K562 (cell line): ENCODE data around the gene COMTD1. TPM values are rescaled to one million over a fixed set of nuclear protein-coding genes. Genes with fewer than 3 reads are reported as not detected.

Experiments
- CXXC5 ChIP-seq: fragments of 250-450 bp; sonication (Bioruptor Pico); IDR thresholded peaks from 2 replicates; pipeline ENCODE4 v1.8.0; 2022; ENCODE audit warnings: inconsistent platforms, mild to moderate bottlenecking, moderate library complexity
- HDAC3 ChIP-seq: fragments of 450-650 bp; IDR thresholded peaks from 2 replicates; pipeline ENCODE4 v1.6.1; 2018; ENCODE audit warnings: borderline replicate concordance, mild to moderate bottlenecking, moderate library complexity; ENCODE audit not compliant: partially characterized antibody
- ZBTB1 ChIP-seq: sonication (generic); formaldehyde crosslinking; IDR thresholded peaks from 2 replicates; pipeline ENCODE4 v1.8.1; 2023; ENCODE audit warnings: missing genetic modification reagents, low read depth, mild to moderate bottlenecking, borderline replicate concordance
- ZBTB7A ChIP-seq: IDR thresholded peaks from 2 replicates; pipeline ENCODE4 v1.6.1; 2011; ENCODE audit warnings: low read depth, mild to moderate bottlenecking, low read length, moderate library complexity, borderline replicate concordance; ENCODE audit not compliant: control insufficient read depth
- ZNF324 ChIP-seq: fragments of 250-450 bp; sonication (Bioruptor Pico); IDR thresholded peaks from 2 replicates; pipeline ENCODE4 v1.4.0; 2020; ENCODE audit warnings: mild to moderate bottlenecking
- polyA plus RNA-seq, 8 experiments: library from polyadenylated mRNA; depleted of rRNA in 4 of 8; stranded (reverse) in 5 of 8; unstranded in 3 of 8; fragments of >200 nt; fragmentation: Nextera tagmentation in 2 of 8; fragmentation: Illumina TruSeq in 1 of 8; extraction: Ambion mirVana in 2 of 8; extraction: Trizol in 1 of 8; gene quantifications; 2 replicates each; pipeline versions ENCODE4 v1.2.1 to v1.2.3, GENCODE V29; 2011 to 2014; ENCODE audit warnings: inconsistent platforms in 1 of 8, missing spikeins in 1 of 8
- total RNA-seq, 7 experiments: library from RNA; depleted of rRNA in 6 of 7; stranded (reverse); fragments of >200 nt in 6 of 7; fragmentation: Illumina TruSeq in 2 of 7; extraction: Trizol in 2 of 7; gene quantifications; 2 replicates each; pipeline versions ENCODE4 v1.2.1 to v1.2.3, GENCODE V29; 2011 to 2021; ENCODE audit warnings: low replicate concordance in 1 of 7
- TF ChIP-seq, protein P1 (sequence below): sonication (generic); formaldehyde crosslinking; IDR thresholded peaks from 2 replicates; pipeline ENCODE4 v1.8.0; 2023; ENCODE audit warnings: missing genetic modification reagents, mild to moderate bottlenecking, borderline replicate concordance
- TF ChIP-seq, protein P2 (sequence below): fragments of 450-650 bp; IDR thresholded peaks from 2 replicates; pipeline ENCODE4 v1.6.1; 2014; ENCODE audit warnings: low read depth, mild to moderate bottlenecking, moderate library complexity, borderline replicate concordance
- TF ChIP-seq, protein P3 (sequence below), 3 experiments: IDR thresholded peaks in 2 of 3; conservative IDR thresholded peaks in 1 of 3; 2 replicates each; pipeline ENCODE4 v1.5.1; 2011 to 2012; ENCODE audit warnings: low read length in 3 of 3, mild to moderate bottlenecking in 3 of 3, control low read depth in 2 of 3, improper control_type of control experiment in 1 of 3, inconsistent platforms in 1 of 3, low read depth in 1 of 3, mixed read lengths in 1 of 3, moderate library complexity in 1 of 3; ENCODE audit not compliant: insufficient read depth in 2 of 3
- TF ChIP-seq, protein P4 (sequence below): sonication (generic); formaldehyde crosslinking; IDR thresholded peaks from 2 replicates; pipeline ENCODE4 v1.8.1; 2023; ENCODE audit warnings: missing genetic modification reagents, mild to moderate bottlenecking, borderline replicate concordance

Gene COMTD1
- total and polyA plus RNA-seq, 9 of the 15 experiments (the other 6 are each of a cell fraction or from before 2014, with no cell fraction given) = 0.41 to 112 (median 13.7) TPM

DNA sequence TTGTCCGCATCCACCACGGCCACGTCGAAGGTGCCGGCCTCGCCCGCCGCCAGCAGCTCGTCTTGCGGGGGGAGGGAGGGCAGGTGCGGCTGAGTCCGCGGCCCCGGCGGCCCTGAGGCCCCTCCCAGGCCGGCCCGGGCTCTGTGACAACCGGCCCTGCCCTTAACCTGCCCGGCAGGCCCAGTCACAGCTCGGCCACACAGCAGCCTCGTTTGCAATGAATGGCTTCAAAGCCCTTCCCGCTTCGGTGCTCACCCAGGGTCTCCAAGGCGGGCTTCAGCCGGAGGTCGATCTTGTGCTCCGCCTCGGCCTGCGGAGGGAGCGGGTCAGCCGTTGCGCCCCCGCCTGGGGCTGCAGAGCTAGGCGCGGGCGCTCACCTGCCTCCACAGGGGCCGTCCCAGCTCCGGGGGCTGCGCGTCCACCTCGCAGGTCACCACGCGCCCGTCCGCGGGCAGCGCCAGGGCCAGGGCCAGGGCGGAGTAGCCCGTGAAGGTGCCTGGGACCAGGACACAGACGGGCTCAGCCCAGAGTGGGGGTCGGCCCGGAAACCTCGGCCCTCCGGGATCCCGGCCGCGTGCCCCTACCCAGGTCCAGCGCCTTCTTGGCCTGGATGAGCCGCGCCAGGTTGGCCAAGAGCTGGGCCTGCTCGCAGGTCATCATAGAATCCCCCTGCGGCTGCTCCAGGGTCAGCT is 928 bp downstream of the COMTD1 start (continued):
- TF ChIP-seq, protein P1, sequence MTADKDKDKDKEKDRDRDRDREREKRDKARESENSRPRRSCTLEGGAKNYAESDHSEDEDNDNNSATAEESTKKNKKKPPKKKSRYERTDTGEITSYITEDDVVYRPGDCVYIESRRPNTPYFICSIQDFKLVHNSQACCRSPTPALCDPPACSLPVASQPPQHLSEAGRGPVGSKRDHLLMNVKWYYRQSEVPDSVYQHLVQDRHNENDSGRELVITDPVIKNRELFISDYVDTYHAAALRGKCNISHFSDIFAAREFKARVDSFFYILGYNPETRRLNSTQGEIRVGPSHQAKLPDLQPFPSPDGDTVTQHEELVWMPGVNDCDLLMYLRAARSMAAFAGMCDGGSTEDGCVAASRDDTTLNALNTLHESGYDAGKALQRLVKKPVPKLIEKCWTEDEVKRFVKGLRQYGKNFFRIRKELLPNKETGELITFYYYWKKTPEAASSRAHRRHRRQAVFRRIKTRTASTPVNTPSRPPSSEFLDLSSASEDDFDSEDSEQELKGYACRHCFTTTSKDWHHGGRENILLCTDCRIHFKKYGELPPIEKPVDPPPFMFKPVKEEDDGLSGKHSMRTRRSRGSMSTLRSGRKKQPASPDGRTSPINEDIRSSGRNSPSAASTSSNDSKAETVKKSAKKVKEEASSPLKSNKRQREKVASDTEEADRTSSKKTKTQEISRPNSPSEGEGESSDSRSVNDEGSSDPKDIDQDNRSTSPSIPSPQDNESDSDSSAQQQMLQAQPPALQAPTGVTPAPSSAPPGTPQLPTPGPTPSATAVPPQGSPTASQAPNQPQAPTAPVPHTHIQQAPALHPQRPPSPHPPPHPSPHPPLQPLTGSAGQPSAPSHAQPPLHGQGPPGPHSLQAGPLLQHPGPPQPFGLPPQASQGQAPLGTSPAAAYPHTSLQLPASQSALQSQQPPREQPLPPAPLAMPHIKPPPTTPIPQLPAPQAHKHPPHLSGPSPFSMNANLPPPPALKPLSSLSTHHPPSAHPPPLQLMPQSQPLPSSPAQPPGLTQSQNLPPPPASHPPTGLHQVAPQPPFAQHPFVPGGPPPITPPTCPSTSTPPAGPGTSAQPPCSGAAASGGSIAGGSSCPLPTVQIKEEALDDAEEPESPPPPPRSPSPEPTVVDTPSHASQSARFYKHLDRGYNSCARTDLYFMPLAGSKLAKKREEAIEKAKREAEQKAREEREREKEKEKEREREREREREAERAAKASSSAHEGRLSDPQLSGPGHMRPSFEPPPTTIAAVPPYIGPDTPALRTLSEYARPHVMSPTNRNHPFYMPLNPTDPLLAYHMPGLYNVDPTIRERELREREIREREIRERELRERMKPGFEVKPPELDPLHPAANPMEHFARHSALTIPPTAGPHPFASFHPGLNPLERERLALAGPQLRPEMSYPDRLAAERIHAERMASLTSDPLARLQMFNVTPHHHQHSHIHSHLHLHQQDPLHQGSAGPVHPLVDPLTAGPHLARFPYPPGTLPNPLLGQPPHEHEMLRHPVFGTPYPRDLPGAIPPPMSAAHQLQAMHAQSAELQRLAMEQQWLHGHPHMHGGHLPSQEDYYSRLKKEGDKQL (CRISPR knock-in tag) = peak; percentile 91; the same call in 1 of the 2 replicates
- TF ChIP-seq ZBTB1 (peak; percentile 72; the same call in 1 of the 2 replicates), ZNF324 (CRISPR knock-in tag) (0 out of 2 replicates have a peak, but pooled peaks have one; percentile 9), CXXC5 (peak; percentile 54; the same call in 1 of the 2 replicates), ZBTB7A (peak; percentile 82), HDAC3 (no peak)
- TF ChIP-seq, protein P2, sequence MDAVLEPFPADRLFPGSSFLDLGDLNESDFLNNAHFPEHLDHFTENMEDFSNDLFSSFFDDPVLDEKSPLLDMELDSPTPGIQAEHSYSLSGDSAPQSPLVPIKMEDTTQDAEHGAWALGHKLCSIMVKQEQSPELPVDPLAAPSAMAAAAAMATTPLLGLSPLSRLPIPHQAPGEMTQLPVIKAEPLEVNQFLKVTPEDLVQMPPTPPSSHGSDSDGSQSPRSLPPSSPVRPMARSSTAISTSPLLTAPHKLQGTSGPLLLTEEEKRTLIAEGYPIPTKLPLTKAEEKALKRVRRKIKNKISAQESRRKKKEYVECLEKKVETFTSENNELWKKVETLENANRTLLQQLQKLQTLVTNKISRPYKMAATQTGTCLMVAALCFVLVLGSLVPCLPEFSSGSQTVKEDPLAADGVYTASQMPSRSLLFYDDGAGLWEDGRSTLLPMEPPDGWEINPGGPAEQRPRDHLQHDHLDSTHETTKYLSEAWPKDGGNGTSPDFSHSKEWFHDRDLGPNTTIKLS = peak; percentile 37; the same call in 1 of the 2 replicates
- TF ChIP-seq, protein P3, sequence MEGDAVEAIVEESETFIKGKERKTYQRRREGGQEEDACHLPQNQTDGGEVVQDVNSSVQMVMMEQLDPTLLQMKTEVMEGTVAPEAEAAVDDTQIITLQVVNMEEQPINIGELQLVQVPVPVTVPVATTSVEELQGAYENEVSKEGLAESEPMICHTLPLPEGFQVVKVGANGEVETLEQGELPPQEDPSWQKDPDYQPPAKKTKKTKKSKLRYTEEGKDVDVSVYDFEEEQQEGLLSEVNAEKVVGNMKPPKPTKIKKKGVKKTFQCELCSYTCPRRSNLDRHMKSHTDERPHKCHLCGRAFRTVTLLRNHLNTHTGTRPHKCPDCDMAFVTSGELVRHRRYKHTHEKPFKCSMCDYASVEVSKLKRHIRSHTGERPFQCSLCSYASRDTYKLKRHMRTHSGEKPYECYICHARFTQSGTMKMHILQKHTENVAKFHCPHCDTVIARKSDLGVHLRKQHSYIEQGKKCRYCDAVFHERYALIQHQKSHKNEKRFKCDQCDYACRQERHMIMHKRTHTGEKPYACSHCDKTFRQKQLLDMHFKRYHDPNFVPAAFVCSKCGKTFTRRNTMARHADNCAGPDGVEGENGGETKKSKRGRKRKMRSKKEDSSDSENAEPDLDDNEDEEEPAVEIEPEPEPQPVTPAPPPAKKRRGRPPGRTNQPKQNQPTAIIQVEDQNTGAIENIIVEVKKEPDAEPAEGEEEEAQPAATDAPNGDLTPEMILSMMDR (IDR thresholded peaks at IDR 0.05 in 2 of 3, conservative IDR thresholded peaks at IDR 0.05 in 1 of 3; ENCODE audit: insufficient read depth in 2 of 3, low read depth in 1 of 3, low read length in 3 of 3) = peak; percentile 17 to 38 (median 29); a peak in 2 of 6 replicates
- TF ChIP-seq, protein P4, sequence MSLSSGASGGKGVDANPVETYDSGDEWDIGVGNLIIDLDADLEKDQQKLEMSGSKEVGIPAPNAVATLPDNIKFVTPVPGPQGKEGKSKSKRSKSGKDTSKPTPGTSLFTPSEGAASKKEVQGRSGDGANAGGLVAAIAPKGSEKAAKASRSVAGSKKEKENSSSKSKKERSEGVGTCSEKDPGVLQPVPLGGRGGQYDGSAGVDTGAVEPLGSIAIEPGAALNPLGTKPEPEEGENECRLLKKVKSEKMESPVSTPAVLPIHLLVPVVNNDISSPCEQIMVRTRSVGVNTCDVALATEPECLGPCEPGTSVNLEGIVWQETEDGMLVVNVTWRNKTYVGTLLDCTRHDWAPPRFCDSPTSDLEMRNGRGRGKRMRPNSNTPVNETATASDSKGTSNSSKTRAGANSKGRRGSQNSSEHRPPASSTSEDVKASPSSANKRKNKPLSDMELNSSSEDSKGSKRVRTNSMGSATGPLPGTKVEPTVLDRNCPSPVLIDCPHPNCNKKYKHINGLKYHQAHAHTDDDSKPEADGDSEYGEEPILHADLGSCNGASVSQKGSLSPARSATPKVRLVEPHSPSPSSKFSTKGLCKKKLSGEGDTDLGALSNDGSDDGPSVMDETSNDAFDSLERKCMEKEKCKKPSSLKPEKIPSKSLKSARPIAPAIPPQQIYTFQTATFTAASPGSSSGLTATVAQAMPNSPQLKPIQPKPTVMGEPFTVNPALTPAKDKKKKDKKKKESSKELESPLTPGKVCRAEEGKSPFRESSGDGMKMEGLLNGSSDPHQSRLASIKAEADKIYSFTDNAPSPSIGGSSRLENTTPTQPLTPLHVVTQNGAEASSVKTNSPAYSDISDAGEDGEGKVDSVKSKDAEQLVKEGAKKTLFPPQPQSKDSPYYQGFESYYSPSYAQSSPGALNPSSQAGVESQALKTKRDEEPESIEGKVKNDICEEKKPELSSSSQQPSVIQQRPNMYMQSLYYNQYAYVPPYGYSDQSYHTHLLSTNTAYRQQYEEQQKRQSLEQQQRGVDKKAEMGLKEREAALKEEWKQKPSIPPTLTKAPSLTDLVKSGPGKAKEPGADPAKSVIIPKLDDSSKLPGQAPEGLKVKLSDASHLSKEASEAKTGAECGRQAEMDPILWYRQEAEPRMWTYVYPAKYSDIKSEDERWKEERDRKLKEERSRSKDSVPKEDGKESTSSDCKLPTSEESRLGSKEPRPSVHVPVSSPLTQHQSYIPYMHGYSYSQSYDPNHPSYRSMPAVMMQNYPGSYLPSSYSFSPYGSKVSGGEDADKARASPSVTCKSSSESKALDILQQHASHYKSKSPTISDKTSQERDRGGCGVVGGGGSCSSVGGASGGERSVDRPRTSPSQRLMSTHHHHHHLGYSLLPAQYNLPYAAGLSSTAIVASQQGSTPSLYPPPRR (CRISPR knock-in tag) = peak; percentile 19; the same call in 1 of the 2 replicates
